PC-3 (cell line): ENCODE measurements around the gene DENND4C. TPM values are rescaled to one million over a fixed set of nuclear protein-coding genes. Genes with fewer than 3 reads are reported as not detected.
A peak's percentile ranks its signal among the peaks of the same experiment; 100 is the strongest.
"Not testable (repeated sequence)": the region's sequence is repeated elsewhere in the genome, so short reads cannot be mapped to it uniquely, and the experiment has no call there.

ENCODE experiments used
- ATAC-seq: fragments of 200-7000 bp; cut with Tn5 transposase; 2 replicates; pipeline ENCODE4 v1.9.1; 2020; ENCODE audit warnings: mild to moderate bottlenecking, moderate library complexity
- BruUV-seq: library from RNA; stranded (reverse); fragments of 400-500 nt; replicated peaks from 2 replicates; lab custom pipeline; 2021; lab: Mats Ljungman, UMichigan
- CTCF ChIA-PET: fragments of 300-600 bp; sonication (Branson Sonifier 250); formaldehyde crosslinking; loops from one replicate; lab custom pipeline; 2022; ENCODE audit warnings: antibody characterized with exemption; lab: Charles Lee
- POLR2A ChIA-PET: fragments of 300-600 bp; sonication (Branson Sonifier 250); formaldehyde crosslinking; loops from one replicate; lab custom pipeline; 2022; ENCODE audit warnings: antibody characterized with exemption; ENCODE audit not compliant: unreplicated experiment; lab: Charles Lee
- DNase-seq: peaks from one replicate; pipeline ENCODE4 v3.0.0-alpha.2; 2015
- H2AFZ ChIP-seq: fragments of 300-600 bp; sonication (generic); 2 replicates; pipeline ENCODE4 v1.6.0; 2016; ENCODE audit warnings: antibody characterized with exemption, low read length
- H3F3A ChIP-seq: fragments of 300-600 bp; sonication (generic); one replicate; pipeline ENCODE4 v1.6.0; 2017; ENCODE audit warnings: antibody characterized with exemption, low read length, control low read depth, mild to moderate bottlenecking; ENCODE audit not compliant: unreplicated experiment
- H3K27ac ChIP-seq: fragments of 300-600 bp; sonication (generic); 2 replicates; pipeline ENCODE4 v1.5.1; 2016; ENCODE audit warnings: mild to moderate bottlenecking, low read length
- H3K27me3 ChIP-seq: fragments of 300-600 bp; sonication (generic); 2 replicates; pipeline ENCODE4 v1.6.1; 2016; ENCODE audit warnings: low read length, mixed read lengths
- H3K36me3 ChIP-seq: fragments of 300-600 bp; sonication (generic); 2 replicates; pipeline ENCODE4 v1.6.1; 2016; ENCODE audit warnings: low read depth, mixed run types, low read length, mixed read lengths
- H3K4me1 ChIP-seq: fragments of 300-600 bp; sonication (generic); 2 replicates; pipeline ENCODE4 v1.5.1; 2016; ENCODE audit warnings: low read length; ENCODE audit not compliant: insufficient read depth
- H3K4me2 ChIP-seq: fragments of 300-600 bp; sonication (generic); 2 replicates; pipeline ENCODE4 v1.6.0; 2016; ENCODE audit warnings: low read length
- H3K4me3 ChIP-seq: fragments of 300-600 bp; sonication (generic); 2 replicates; pipeline ENCODE4 v1.5.1; 2016; ENCODE audit warnings: mild to moderate bottlenecking, low read length, mixed read lengths
- H3K79me2 ChIP-seq: fragments of 300-600 bp; sonication (generic); 2 replicates; pipeline ENCODE4 v1.6.1; 2017; ENCODE audit warnings: low read length, mixed read lengths
- H3K9ac ChIP-seq: fragments of 300-600 bp; sonication (generic); 2 replicates; pipeline ENCODE4 v1.6.0; 2016; ENCODE audit warnings: mild to moderate bottlenecking, low read length
- H3K9me2 ChIP-seq: fragments of 300-600 bp; sonication (generic); replicated peaks from 2 replicates; pipeline ENCODE4 v1.6.1; 2016; ENCODE audit warnings: mixed run types, low read length, mixed read lengths
- H3K9me3 ChIP-seq: fragments of 300-600 bp; sonication (generic); 2 replicates; pipeline ENCODE4 v1.6.1; 2016; ENCODE audit warnings: low read length, mixed read lengths
- H4K20me1 ChIP-seq: fragments of 300-600 bp; sonication (generic); 2 replicates; pipeline ENCODE4 v1.6.1; 2016; ENCODE audit warnings: low read length, mixed read lengths
- CTCF ChIP-seq: fragments of 300-600 bp; sonication (generic); conservative IDR thresholded peaks from 2 replicates; pipeline ENCODE4 v1.5.1; 2017; ENCODE audit warnings: antibody characterized with exemption, low read depth, mild to moderate bottlenecking, low read length
- EZH2 ChIP-seq: fragments of 300-600 bp; sonication (generic); IDR thresholded peaks from one replicate; pipeline ENCODE4 v1.6.1; 2017; ENCODE audit warnings: antibody characterized with exemption, mild to moderate bottlenecking, low read length; ENCODE audit not compliant: unreplicated experiment
- EZH2phosphoT487 ChIP-seq: fragments of 300-600 bp; sonication (generic); IDR thresholded peaks from 2 replicates; pipeline ENCODE4 v1.6.1; 2018; ENCODE audit warnings: mild to moderate bottlenecking, antibody characterized with exemption, low read length, borderline replicate concordance
- intact Hi-C: fragments of 100-400 bp; cut with micrococcal nuclease; formaldehyde crosslinking; loops from 2 replicates; pipeline ENCODE4 v1.9.0; 2023
- total RNA-seq: library from RNA; depleted of rRNA; stranded (reverse); fragments of >200 nt; gene quantifications from 2 replicates; pipeline ENCODE4 v1.2.3, GENCODE V29; 2014

Gene DENND4C
- total RNA-seq, 1 experiment from 2014 or later, result 20.9 TPM

- intact Hi-C loops, result no loop called here
- Histone ChIP-seq H4K20me1 (no peaks in the 10 kb centered on the region), H2AFZ (no peak overlapping the region), H3K9me2 (no peaks in the 10 kb centered on the region), H3K27ac (no peak overlapping the region), H3K79me2 (peaks cover 6% of the 10 kb centered on the region; the same call in 1 of the 2 replicates), H3K36me3 (no peaks in the 10 kb centered on the region), H3K4me3 (no peak overlapping the region), H3K27me3 (no peaks in the 10 kb centered on the region), H3K9me3 (no peaks in the 10 kb centered on the region), H3K4me2 (no peak overlapping the region), H3F3A (no peaks in the 10 kb centered on the region), H3K4me1 (peaks cover 15% of the 10 kb centered on the region), H3K9ac (no peak overlapping the region)
- TF ChIP-seq EZH2, result no peak
- no peak for TF ChIP-seq EZH2phosphoT487
- CTCF ChIA-PET, result no interaction called here
- POLR2A ChIA-PET, result no interaction called here
- ATAC-seq (no peak), DNase-seq (no peak)
- BruUV-seq, result no TSS peak
Measured at GRCh38 chr9:19411316-19411715, 180.8 kb downstream of the DENND4C start.

GRCh38 chr9:19413456-19413855 is 183.0 kb downstream of the DENND4C start:
- H3K79me2 ChIP-seq, H3K27me3 ChIP-seq, H3F3A ChIP-seq, ATAC-seq, H4K20me1 ChIP-seq, DNase-seq, H3K9ac ChIP-seq, H3K4me3 ChIP-seq, H3K27ac ChIP-seq, H3K9me2 ChIP-seq, H2AFZ ChIP-seq, H3K9me3 ChIP-seq, BruUV-seq, intact Hi-C loops, CTCF ChIA-PET, H3K36me3 ChIP-seq, H3K4me2 ChIP-seq, POLR2A ChIA-PET, H3K4me1 ChIP-seq: not testable (repeated sequence)

GRCh38 chr9:19416143-19416542 is 185.7 kb downstream of the DENND4C start:
- POLR2A ChIA-PET, result no interaction called here
- no TSS peak for BruUV-seq
- H3K27ac ChIP-seq, result no peak overlapping the region
- ATAC-seq, result no peak
- H3K27me3 ChIP-seq, result no peaks in the 10 kb centered on the region
- no peaks in the 10 kb centered on the region for H3K36me3 ChIP-seq
- H3K9me3 ChIP-seq, result no peaks in the 10 kb centered on the region
- H3F3A ChIP-seq, result no peaks in the 10 kb centered on the region
- no peak overlapping the region for H3K4me3 ChIP-seq
- H3K4me1 ChIP-seq, result peaks cover 11% of the 10 kb centered on the region
- H4K20me1 ChIP-seq, result no peaks in the 10 kb centered on the region
- H3K4me2 ChIP-seq, result no peak overlapping the region
- H3K79me2 ChIP-seq, result no peaks in the 10 kb centered on the region
- H3K9ac ChIP-seq, result no peak overlapping the region
- H3K9me2 ChIP-seq, result no peaks in the 10 kb centered on the region
- TF ChIP-seq CTCF, result no peak
- no peak for TF ChIP-seq EZH2
- TF ChIP-seq EZH2phosphoT487, result no peak
- H2AFZ ChIP-seq, result no peak overlapping the region
- CTCF ChIA-PET, result no interaction called here
- intact Hi-C loops, result no loop called here
- no peak for DNase-seq

- Histone ChIP-seq H3K4me2 (peak overlapping the region; percentile 22; the same call in 1 of the 2 replicates), H3K4me3 (no peak overlapping the region), H3K4me1 (peaks cover 15% of the 10 kb centered on the region), H3K27me3 (no peaks in the 10 kb centered on the region), H3K79me2 (no peaks in the 10 kb centered on the region), H3K36me3 (no peaks in the 10 kb centered on the region), H3F3A (no peaks in the 10 kb centered on the region), H3K27ac (peak overlapping the region; percentile 34), H3K9ac (no peak overlapping the region), H3K9me3 (no peaks in the 10 kb centered on the region), H3K9me2 (no peaks in the 10 kb centered on the region), H2AFZ (no peak overlapping the region), H4K20me1 (no peaks in the 10 kb centered on the region)
- TF ChIP-seq EZH2phosphoT487 (no peak), EZH2 (no peak), CTCF (no peak)
- ChIA-PET POLR2A (no interaction called here), CTCF (no interaction called here)
- no TSS peak for BruUV-seq
- ATAC-seq (peak; percentile 76), DNase-seq (peak; percentile 68)
- intact Hi-C loops, result no loop called here
Measured at GRCh38 chr9:19420877-19421276, 190.4 kb downstream of the DENND4C start.
